ENCODE data around the gene TAS2R41. TPM values are rescaled to one million over a fixed set of nuclear protein-coding genes. Genes with fewer than 3 reads are reported as not detected.

The TAS2R41 gene
- total and polyA plus RNA-seq, 2 of the 4 experiments (the other 2 are of a cell fraction), result not detected

GRCh38 chr7:143444063-143444782 is 33.5 kb upstream of the TAS2R41 start:
- Histone ChIP-seq H3K56ac (ENCODE audit: extremely low read depth, insufficient read depth, low read length) (no peak overlapping the region), H2AK5ac (ENCODE audit: low read depth, low read length) (no peak overlapping the region), H3K79me1 (ENCODE audit: low read depth in 1 of 2, low read length in 2 of 2) (no peaks in the 10 kb centered on the region), H3K4me2 (ENCODE audit: low read depth, low read length) (no peak overlapping the region), H3K23ac (ENCODE audit: low read depth, low read length) (no peak overlapping the region), H3K4ac (ENCODE audit: low read depth, low read length) (no peak overlapping the region), H2BK15ac (ENCODE audit: low read depth, low read length) (no peak overlapping the region), H3K9ac (ENCODE audit: low read depth, low read length) (no peak overlapping the region), H3K4me3 (ENCODE audit: insufficient read depth, low read depth, low read length) (no peak overlapping the region), H4K91ac (ENCODE audit: insufficient read depth, low read depth, low read length) (no peak overlapping the region), H2AK9ac (replicated peaks; ENCODE audit: low read depth, low read length, poor library complexity) (no peak overlapping the region), H3K9me3 (ENCODE audit: control insufficient read depth, insufficient read depth, low read length) (no peaks in the 10 kb centered on the region), H4K8ac (ENCODE audit: low read depth in 2 of 2, low read length in 2 of 2) (no peak overlapping the region), H3K9me1 (ENCODE audit: insufficient read depth, low read length) (no peaks in the 10 kb centered on the region), H2BK120ac (ENCODE audit: low read depth, low read length) (no peak overlapping the region), H3K18ac (ENCODE audit: low read depth, low read length) (no peak overlapping the region), H2BK20ac (ENCODE audit: low read depth, low read length) (no peak overlapping the region), H3K4me1 (ENCODE audit: control insufficient read depth, insufficient read depth, low read length) (no peaks in the 10 kb centered on the region), H2AFZ (replicated peaks; ENCODE audit: low read length, poor library complexity) (no peak overlapping the region), H4K20me1 (ENCODE audit: insufficient read depth, low read length) (no peaks in the 10 kb centered on the region), H3K27ac (ENCODE audit: insufficient read depth, low read length) (no peak overlapping the region), H3K14ac (replicated peaks; ENCODE audit: low read depth, low read length) (no peak overlapping the region), H3K36me3 (ENCODE audit: control insufficient read depth, insufficient read depth, low read length) (no peaks in the 10 kb centered on the region), H4K5ac (ENCODE audit: low read depth, low read length) (no peak overlapping the region), H2BK5ac (ENCODE audit: low read depth, low read length, poor library complexity, severe bottlenecking) (no peak overlapping the region), H3K27me3 (ENCODE audit: control insufficient read depth, insufficient read depth, low read length) (peaks cover 12% of the 10 kb centered on the region)
- dilution Hi-C loops (cut with HindIII; ENCODE audit: low sequenced_read_pairs, unreplicated experiment), result no loop called here
- DNase-seq (no peak), ATAC-seq (ENCODE audit: low read depth) (no peak)
- intact Hi-C loops (cut with micrococcal nuclease), result no loop called here
- no peak for TF ChIP-seq CEBPB (IDR thresholded peaks at IDR 0.05; ENCODE audit: low read depth, low read length)
- TF ChIP-seq, protein P1, sequence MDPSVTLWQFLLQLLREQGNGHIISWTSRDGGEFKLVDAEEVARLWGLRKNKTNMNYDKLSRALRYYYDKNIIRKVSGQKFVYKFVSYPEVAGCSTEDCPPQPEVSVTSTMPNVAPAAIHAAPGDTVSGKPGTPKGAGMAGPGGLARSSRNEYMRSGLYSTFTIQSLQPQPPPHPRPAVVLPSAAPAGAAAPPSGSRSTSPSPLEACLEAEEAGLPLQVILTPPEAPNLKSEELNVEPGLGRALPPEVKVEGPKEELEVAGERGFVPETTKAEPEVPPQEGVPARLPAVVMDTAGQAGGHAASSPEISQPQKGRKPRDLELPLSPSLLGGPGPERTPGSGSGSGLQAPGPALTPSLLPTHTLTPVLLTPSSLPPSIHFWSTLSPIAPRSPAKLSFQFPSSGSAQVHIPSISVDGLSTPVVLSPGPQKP (IDR thresholded peaks at IDR 0.05; ENCODE audit: borderline replicate concordance, low read depth, low read length), result no peak
- no peak for TF ChIP-seq FOS (IDR thresholded peaks at IDR 0.05; ENCODE audit: low read depth, low read length)
- no peak for TF ChIP-seq MXI1 (IDR thresholded peaks at IDR 0.05; ENCODE audit: borderline replicate concordance, low read depth, low read length)
- TF ChIP-seq CHD1 (IDR thresholded peaks at IDR 0.05; ENCODE audit: low read depth, low read length), result no peak
- no peak for TF ChIP-seq MAFK (IDR thresholded peaks at IDR 0.05; ENCODE audit: low read depth, low read length)
- no peak for TF ChIP-seq MAZ (IDR thresholded peaks at IDR 0.05; ENCODE audit: borderline replicate concordance, low read depth, low read length)
- TF ChIP-seq CTCF (conservative IDR thresholded peaks at IDR 0.05; ENCODE audit: low read depth, low read length), result no peak
- no peak for TF ChIP-seq RCOR1 (IDR thresholded peaks at IDR 0.05; ENCODE audit: insufficient replicate concordance, low read length)
- TF ChIP-seq, protein P2, sequence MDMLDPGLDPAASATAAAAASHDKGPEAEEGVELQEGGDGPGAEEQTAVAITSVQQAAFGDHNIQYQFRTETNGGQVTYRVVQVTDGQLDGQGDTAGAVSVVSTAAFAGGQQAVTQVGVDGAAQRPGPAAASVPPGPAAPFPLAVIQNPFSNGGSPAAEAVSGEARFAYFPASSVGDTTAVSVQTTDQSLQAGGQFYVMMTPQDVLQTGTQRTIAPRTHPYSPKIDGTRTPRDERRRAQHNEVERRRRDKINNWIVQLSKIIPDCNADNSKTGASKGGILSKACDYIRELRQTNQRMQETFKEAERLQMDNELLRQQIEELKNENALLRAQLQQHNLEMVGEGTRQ (IDR thresholded peaks at IDR 0.05; ENCODE audit: low read depth, low read length), result no peak
- no peak for TF ChIP-seq NFE2L2 (IDR thresholded peaks at IDR 0.05; ENCODE audit: low read depth, low read length)
- TF ChIP-seq POLR2A (IDR thresholded peaks at IDR 0.05; ENCODE audit: low read depth, low read length), result no peak
- no peak for TF ChIP-seq SMC3 (IDR thresholded peaks at IDR 0.05; ENCODE audit: low read depth, low read length)
- no peak for TF ChIP-seq BHLHE40 (IDR thresholded peaks at IDR 0.05; ENCODE audit: low read depth, low read length)
- no peak for TF ChIP-seq RAD21 (IDR thresholded peaks at IDR 0.05; ENCODE audit: low read length)
- TF ChIP-seq RFX5 (IDR thresholded peaks at IDR 0.05; ENCODE audit: low read depth, low read length), result no peak
- BruUV-seq (replicated peaks), result no TSS peak
- ChIA-PET POLR2A (ENCODE audit: unreplicated experiment) (no interaction called here), CTCF (no interaction called here)
- in situ Hi-C loops (cut with MboI; ENCODE audit: low sequenced_read_pairs), result loop anchor here (25.0 kb wide), 1 partner anchor 432 kb away; no protein-coding TSS in a partner anchor
- no CpG with 5 or more reads among the region's 6 CpGs for WGBS, 2 experiments (ENCODE audit: extremely low coverage in 2 of 2, insufficient read length in 1 of 2)

Measured in IMR-90 (cell line).